ENCODE results near the gene PNLIP. TPM values are rescaled to one million over a fixed set of nuclear protein-coding genes. Genes with fewer than 3 reads are reported as not detected.

PNLIP gene
- total RNA-seq (not detected), total RNA-seq (0 to 0.07 (median 0) reads per million in 172 experiments)
- not detected for polyA plus RNA-seq (2013, experiment 1 of 2)
- not detected for polyA plus RNA-seq (2013, experiment 2 of 2)

DNA sequence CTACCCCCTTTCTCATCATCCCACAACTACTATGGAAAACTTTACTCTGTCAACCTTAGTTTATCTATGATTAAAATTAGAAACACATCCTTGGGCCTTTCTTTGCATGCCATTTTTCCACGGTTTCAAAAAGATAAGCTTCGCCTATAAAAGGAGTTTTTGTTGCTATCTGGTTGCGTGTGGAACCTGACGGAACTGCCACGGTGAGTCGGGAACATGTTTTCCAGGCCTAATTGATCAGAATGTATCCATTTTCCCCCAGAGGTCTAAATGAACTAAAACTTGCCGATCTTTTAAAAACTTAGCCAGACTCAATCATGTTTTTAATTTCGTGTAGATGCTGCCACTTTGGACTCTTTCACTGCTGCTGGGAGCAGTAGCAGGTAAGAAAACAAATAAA, at the start of gene PNLIP:
Gene PNLIP, plus strand, starts transcription at position 176 of the 400 bp plus-strand sequence. Its CDS starts 162 bp downstream, at position 338.
- Mint-ChIP-seq H3K4me3 (no peak within 1 kb of the TSS), H3K36me3 (ENCODE audit: low read depth) (no peaks in the 10 kb centered on the region), H3K4me1 (ENCODE audit: low read depth) (no peaks in the 10 kb centered on the region), H3K27ac (no peak within 1 kb of the TSS), H3K27me3 (no peaks in the 10 kb centered on the region), H3K9me3 (no peaks in the 10 kb centered on the region)
- no peak for TF ChIP-seq CTCF (IDR thresholded peaks at IDR 0.05)
- H3K4me3 ChIP-seq (ENCODE audit: low read length): no peak within 1 kb of the TSS
- no peak within 1 kb of the TSS for H3K27ac ChIP-seq (ENCODE audit: low read depth in 1 of 2, low read length in 2 of 2)
- H3K9me3 ChIP-seq (ENCODE audit: control insufficient read depth in 1 of 2, insufficient read depth in 1 of 2, low read length in 2 of 2): no peaks in the 10 kb centered on the region
- H3K36me3 ChIP-seq (ENCODE audit: insufficient read depth, low read length): no peaks in the 10 kb centered on the region
- ATAC-seq (ENCODE audit: poor library complexity) (no peak), DNase-seq (no peak)
- H3K27me3 ChIP-seq (ENCODE audit: control insufficient read depth in 1 of 2, insufficient read depth in 2 of 2, low read length in 2 of 2): no peaks in the 10 kb centered on the region
- no peaks in the 10 kb centered on the region for H3K4me1 ChIP-seq (ENCODE audit: insufficient read depth, low read length)
- ChIA-PET POLR2A (no interaction called here), CTCF (no interaction called here)
- intact Hi-C loops (cut with DNase I, micrococcal nuclease): no loop called here

- Histone ChIP-seq H3K4me1 (ENCODE audit: insufficient read depth, low read length) (no peaks in the 10 kb centered on the region), H3K9me3 (ENCODE audit: control insufficient read depth in 1 of 2, insufficient read depth in 1 of 2, low read length in 2 of 2) (no peaks in the 10 kb centered on the region), H3K36me3 (ENCODE audit: insufficient read depth, low read length) (no peaks in the 10 kb centered on the region), H3K4me3 (ENCODE audit: low read length) (no peak overlapping the region), H3K27ac (ENCODE audit: low read depth in 1 of 2, low read length in 2 of 2) (no peak overlapping the region), H3K27me3 (ENCODE audit: control insufficient read depth in 1 of 2, insufficient read depth in 2 of 2, low read length in 2 of 2) (no peaks in the 10 kb centered on the region)
- intact Hi-C loops (cut with DNase I, micrococcal nuclease): no loop called here
- H3K27me3 Mint-ChIP-seq: no peaks in the 10 kb centered on the region
- no peaks in the 10 kb centered on the region for H3K36me3 Mint-ChIP-seq (ENCODE audit: low read depth)
- no peak for DNase-seq
- ATAC-seq (ENCODE audit: poor library complexity): no peak
- no peak overlapping the region for H3K27ac Mint-ChIP-seq
- ChIA-PET POLR2A (no interaction called here), CTCF (no interaction called here)
- H3K4me3 Mint-ChIP-seq: no peak overlapping the region
- no peak for TF ChIP-seq CTCF (IDR thresholded peaks at IDR 0.05)
- no peaks in the 10 kb centered on the region for H3K4me1 Mint-ChIP-seq (ENCODE audit: low read depth)
- H3K9me3 Mint-ChIP-seq: no peaks in the 10 kb centered on the region
Observed at GRCh38 chr10:116504786-116505185, 40.9 kb upstream of the PNLIP start.

DNA sequence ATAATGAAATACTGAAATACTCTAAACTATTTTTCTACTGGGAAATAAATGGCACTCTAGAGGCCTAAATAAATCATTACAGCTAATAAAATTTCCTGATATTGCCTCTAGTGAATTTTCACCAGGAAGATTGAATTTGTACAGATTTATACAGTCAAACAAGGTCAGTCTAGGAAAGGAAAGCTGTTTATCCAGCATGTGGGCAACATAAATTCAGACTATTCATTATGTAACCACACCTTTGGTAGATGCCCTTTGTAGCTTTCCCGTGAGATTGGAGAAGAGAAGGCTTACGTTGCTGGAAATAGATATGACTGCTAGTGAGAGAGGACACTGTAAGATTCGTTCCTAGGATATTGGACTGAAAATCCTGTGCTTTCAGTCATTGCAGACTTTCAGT, 35.2 kb upstream of the PNLIP start:
- TF ChIP-seq CTCF (IDR thresholded peaks at IDR 0.05): no peak
- peaks cover 7% of the 10 kb centered on the region for H3K27me3 Mint-ChIP-seq
- H3K27ac Mint-ChIP-seq: no peak overlapping the region
- H3K27ac ChIP-seq (ENCODE audit: low read depth in 1 of 2, low read length in 2 of 2): no peak overlapping the region
- H3K9me3 ChIP-seq (ENCODE audit: control insufficient read depth in 1 of 2, insufficient read depth in 1 of 2, low read length in 2 of 2): no peaks in the 10 kb centered on the region
- no peaks in the 10 kb centered on the region for H3K36me3 Mint-ChIP-seq (ENCODE audit: low read depth)
- POLR2A ChIA-PET: no interaction called here
- H3K36me3 ChIP-seq (ENCODE audit: insufficient read depth, low read length): no peaks in the 10 kb centered on the region
- intact Hi-C loops (cut with DNase I, micrococcal nuclease): no loop called here
- H3K9me3 Mint-ChIP-seq: no peaks in the 10 kb centered on the region
- ATAC-seq (ENCODE audit: poor library complexity): no peak
- no peak for DNase-seq
- H3K4me1 Mint-ChIP-seq (ENCODE audit: low read depth): no peaks in the 10 kb centered on the region
- CTCF ChIA-PET: no interaction called here
- H3K27me3 ChIP-seq (ENCODE audit: control insufficient read depth in 1 of 2, insufficient read depth in 2 of 2, low read length in 2 of 2): no peaks in the 10 kb centered on the region
- H3K4me1 ChIP-seq (ENCODE audit: insufficient read depth, low read length): no peaks in the 10 kb centered on the region
- H3K4me3 Mint-ChIP-seq: no peak overlapping the region
- no peak overlapping the region for H3K4me3 ChIP-seq (ENCODE audit: low read length)

Measured in CD4-positive, alpha-beta T cell (primary cell).